Ramos (cell line): ENCODE results near the gene CNTN4.

ENCODE experiments used
- in situ Hi-C: fragments of 300-500 bp; cut with MboI; formaldehyde crosslinking; loops from one replicate; pipeline ENCODE4 v1.14.3; 2022; ENCODE audit warnings: low sequenced_read_pairs; ENCODE audit not compliant: unreplicated experiment

Gene CNTN4

DNA sequence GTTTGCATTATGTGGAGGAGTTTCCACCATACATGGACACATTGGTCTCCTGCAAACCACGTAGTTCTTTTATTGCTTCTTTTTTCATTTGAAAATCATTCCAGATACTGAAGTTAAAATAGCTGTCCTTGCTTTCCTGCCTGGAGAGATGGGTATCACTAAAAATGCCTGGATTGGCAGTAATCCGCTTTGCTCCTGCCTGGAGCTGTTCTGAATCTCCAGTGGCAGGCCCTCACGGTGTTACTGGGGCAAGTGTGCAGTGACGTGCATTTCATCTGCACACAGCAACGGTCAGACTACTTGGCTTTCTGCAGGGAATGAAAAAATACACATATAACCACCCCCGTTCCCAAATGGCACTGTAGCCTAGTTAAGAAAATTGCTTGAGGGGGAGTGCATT is 738.6 kb downstream of the CNTN4 start:
- in situ Hi-C loops, result no loop called here

DNA sequence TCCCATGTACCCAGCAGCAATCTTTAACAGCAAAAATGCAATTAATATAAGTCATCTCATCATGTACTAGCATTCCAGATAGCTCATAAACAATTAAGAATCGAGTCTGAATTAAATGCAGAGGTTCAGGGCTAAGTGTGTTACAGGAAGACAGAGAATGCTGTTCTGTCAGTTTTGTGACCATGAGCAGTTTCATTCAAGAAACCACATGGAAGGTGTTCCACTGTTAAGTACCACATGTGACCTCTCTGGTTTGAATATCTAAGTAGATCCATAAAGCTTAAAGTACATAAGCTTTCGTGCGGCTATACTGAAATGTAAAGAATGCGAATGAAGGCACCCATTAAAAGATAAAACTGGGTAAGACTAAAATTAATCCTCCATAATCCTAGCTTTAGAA is 739.2 kb downstream of the CNTN4 start:
- in situ Hi-C loops, result no loop called here

DNA sequence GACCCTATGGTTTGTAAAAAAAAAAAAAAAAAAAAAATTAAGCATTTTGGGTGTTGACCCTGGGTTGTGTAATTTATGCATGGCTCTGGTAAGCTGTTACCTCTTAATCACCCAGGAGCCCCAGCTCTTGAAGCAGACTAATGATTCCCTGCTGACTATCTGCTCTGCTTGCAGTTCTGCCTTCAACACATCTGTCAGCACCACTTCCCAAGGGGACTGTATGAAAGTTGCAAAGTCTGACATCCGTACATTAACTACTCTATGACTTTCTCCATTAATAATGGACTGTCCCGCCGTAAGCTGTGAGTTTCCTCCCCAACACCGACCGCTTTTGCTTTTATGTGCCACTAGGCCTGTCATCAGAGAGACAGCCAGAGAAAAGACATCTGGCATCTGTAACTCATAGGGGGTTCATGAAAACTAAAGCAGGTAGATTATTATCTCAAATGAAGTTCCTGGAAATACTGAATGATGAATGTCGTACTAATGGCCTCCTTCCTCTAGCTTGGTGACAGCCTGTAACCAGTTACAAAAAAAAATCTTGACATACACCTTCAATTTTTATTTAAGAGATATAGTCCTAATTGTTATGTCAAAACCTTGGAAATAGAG is 740.0 kb downstream of the CNTN4 start:
- in situ Hi-C loops, result no loop called here

DNA sequence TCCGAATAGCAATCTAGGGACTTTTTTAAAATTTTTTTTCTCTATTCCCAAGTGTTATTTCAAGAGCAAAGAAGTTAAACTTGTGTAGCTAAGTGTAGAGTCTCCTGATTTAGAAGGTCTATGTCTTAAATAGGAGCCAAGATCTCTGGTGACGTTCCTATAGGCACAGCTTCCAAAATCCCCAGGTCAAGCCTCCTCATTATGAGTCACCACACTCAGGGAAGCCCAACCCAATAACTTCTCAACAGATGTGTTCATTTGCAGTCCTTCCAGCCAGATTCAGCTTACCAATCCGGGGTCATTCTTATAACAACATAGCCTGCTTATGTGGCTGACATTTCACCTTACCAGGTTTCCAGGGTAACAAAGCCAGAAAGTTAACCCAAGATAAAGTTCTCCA is 741.2 kb downstream of the CNTN4 start:
- in situ Hi-C loops, result no loop called here

DNA sequence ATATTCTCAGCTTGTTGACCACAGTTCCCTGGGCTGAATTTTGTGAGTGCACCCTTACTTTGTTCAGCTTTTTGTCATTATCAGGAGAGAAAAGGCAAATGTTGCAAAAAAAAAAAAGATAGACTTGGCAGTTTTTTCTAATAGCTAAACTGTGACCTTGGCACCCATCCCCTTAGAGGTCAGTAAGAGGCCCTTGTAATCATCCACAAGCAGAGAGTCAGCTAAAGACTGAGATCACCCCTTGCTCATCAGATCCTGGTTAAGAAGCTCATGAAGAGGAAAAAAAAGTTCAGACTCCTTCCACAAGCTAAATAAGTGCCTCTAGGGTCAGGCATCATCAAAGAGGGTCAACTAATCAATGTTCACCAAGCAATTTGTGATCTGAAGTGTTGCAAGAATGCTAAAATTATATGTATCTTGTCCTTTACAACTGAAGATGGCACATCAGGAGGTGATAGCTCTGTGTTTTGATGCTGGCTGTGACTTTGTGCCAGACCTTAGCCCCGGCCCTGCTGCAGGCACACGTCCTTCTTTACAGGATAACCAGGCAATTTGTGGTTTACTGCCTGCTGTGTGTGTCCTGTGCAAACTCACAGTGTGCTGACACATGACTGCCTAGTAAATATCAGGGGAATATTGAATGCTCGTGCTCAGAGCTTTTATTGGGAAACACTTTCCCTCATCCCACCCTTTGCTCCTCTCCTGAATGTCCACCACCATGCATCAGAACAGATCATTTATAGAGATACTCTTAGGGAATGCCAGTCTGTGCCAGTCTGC is 748.6 kb downstream of the CNTN4 start:
- in situ Hi-C loops, result no loop called here

DNA sequence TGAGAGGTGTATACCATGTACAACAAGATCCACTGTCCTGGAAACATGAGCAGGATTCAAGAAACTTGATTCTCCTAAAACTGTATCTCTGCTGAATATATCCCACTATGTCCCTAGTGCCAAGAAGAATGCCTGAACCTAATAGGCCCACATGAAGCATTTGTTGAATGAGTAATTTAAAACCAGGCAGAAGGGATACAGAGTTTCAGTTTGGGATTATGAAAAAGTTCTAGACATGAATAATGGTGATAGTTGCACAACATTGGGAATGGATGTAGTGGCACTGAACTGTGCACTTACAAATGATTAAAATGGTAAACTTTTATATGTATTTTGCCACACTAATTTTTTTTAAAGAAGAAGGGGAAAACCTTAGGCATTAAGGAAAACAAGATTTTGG is 750.4 kb downstream of the CNTN4 start:
- in situ Hi-C loops, result no loop called here

DNA sequence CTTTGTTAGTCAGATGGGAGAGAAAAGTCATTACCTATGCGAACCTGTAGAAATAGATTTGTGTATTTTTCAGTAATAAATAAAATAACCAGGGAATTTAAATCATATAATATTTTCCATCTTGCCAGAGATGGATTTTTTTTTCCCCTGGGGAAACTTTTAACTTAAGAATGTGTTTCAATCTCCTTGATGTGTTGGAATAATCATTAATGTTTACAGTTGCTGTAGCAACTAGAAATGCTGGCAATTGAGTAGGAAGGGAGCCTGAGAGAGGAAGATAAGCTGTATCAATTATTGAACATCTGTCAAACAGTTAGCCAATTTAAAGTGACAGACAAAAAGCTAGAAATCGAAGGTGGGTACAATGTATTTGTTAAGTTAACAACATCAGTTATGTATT is 752.0 kb downstream of the CNTN4 start:
- in situ Hi-C loops, result no loop called here

DNA sequence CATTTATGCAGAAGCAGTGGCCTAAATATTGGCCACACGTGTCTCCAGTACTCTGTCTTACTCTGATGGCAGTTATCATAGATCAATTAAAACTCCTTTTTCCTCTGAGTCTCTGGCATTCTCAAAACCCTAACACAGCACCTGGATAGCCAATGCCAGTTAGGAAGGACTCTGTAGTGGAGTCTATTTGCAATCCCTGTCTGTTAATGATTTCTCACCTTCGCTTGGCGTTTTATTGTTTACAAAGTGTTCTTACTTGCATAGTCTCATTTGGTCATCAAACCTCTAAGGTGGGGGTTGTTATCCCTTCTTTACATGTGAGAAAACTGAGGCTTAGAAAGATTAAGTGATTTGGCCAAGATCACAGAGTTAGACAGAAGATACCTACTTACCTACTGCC is 752.7 kb downstream of the CNTN4 start:
- in situ Hi-C loops, result no loop called here

DNA sequence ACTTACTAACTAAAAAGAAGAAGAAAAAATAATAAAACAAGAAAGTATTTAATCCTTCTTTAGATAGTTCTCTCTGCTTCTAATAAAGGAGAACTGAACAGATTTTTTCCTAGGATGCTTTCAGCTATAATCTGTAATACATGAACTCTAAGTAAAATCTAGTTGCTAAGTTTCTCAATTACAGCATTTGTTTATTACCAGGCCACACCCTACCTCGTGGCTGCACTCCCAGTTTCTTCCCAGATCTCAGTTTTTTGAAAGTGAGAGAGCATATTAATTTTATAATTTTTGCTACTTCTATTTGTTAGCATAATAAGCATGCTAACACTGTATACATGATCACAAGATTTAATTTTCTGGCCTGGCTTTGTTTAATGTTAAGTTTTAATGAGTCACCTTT is 753.2 kb downstream of the CNTN4 start:
- in situ Hi-C loops, result no loop called here

DNA sequence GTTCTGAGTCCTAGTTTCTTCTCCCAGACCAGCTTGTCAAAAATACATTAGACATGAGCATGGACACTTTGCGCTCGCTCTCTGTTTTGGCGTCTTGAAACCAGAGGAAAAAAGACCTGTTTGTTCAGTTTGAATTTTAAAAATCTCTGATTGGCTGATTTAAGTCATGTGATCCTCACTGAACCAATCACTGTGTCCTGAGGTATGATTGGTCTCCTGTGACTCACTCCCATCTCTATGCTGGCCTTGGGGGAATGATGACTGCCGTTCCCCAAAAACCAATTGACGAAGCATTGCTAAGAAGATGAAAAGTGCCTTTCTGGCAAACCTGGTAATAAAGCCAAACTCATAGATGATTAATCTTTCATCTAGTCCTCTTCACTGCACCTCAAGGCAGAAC is 755.0 kb downstream of the CNTN4 start:
- in situ Hi-C loops, result no loop called here

DNA sequence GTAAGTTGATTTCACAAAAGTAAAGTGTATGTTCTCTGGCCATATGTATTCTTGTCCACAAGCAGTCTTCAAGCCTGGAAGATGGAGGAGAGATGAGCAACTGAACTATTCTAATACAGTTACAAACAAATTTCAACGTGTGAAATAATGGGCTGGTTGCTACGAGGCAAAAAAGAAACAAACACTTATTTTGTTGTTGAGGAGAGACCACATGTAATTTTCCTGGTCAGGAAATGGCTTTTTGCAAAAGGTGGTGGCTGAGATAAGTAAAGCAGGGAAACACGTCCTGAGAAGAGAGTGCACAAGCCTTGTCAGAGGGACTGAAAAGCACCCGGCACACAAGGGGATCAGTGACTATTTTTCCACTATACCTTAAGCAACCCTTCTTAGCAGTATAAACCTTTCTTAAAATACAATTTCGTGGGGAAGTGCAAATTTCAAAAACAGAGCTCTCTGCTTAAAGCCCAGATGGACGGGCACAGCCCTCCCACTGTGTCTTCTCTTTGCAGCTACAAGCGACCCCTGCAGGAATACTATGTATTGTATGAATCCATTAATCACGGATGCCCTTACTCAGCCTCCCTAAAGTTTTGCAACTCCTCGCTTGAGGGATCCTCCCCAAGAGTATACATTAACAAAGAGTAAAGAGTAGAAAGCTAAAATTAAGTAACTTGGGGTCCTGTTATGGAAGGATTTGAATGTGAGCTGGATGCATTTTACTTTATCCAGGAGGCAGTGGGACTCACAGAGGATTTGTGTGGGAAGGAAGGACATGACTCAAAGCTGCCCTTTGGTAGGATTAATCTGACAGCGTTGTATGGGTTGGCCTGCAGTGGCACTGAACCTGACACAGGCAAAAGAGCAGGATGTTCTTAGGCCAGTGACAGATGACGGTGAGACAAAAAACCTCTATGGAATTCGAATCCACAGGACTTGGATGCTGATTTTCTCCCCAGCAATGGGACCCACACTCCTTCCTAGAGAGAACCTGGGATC is 757.8 kb downstream of the CNTN4 start:
- in situ Hi-C loops, result no loop called here

DNA sequence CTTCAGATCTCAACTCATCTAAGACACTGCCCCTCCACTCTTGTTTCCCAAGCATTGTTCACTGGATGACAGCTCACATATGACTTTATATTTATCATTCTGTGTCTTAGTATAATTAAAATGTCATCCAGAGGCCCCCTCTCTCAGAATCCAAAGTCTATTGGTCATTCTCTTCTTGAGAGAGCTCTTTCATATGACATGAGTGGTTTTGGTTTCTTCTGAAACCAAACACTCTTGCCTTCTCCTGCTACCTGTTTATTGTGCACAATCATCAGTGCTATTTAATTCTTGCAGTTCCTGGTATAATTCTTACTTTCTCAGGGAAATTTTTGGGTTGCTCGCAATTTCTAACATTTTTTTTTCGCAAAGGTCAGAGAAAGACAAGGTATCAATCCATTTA is 762.0 kb downstream of the CNTN4 start:
- in situ Hi-C loops, result no loop called here

DNA sequence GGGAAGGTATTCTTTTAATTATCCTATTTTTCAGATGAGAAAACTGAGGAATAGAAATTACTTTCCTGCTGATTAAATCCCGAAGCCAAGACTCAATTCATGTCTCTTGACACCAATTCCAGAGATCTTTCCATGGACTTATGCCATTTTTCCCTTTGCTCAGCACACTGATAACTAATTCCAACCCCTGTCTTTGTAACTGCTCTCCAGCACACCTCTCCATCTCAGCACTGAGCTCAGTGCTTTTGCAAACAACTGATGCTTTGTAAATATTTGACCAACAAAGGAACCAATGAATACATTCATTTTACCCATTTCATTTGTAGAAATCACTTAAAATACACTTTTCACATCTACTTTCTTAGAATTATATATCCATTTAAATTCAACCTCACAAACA is 762.5 kb downstream of the CNTN4 start:
- in situ Hi-C loops, result no loop called here

DNA sequence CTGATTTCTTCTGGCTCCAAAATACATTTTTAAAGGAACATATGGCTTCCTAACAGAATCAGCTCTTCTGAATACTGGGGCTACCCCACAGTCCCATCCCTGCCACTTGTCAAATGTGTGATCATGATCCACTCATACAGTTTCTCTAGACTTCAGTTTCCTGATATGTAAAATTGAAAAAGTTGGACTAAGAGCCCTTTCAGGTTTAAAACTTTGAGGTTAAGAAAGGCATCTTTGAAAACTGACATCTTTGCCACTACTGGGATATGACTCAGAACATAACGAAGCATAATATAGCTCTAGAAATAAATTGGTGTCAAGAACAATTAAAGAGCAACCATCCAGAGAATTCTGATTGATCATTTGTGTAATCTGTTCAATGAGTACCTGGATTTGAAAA is 763.3 kb downstream of the CNTN4 start:
- in situ Hi-C loops, result no loop called here

DNA sequence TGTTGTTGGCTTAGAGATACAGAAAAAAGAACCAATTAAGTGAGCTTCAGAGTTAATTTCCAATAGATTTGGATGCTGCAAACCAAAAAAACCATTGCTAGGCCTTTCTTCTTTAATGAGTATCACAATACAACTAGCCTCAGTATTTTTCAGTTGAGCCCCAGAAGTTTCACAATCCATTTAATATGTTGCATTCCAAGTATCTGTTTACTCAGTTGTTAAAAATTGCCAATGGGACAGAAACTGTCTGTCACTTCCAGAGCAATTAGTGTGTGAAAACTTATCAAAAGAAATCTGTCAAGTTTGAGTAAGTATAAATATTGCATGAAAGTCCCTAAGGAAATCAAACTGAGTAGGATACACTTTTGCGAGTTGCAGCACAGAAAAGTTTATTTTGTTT is 763.7 kb downstream of the CNTN4 start:
- in situ Hi-C loops, result no loop called here

DNA sequence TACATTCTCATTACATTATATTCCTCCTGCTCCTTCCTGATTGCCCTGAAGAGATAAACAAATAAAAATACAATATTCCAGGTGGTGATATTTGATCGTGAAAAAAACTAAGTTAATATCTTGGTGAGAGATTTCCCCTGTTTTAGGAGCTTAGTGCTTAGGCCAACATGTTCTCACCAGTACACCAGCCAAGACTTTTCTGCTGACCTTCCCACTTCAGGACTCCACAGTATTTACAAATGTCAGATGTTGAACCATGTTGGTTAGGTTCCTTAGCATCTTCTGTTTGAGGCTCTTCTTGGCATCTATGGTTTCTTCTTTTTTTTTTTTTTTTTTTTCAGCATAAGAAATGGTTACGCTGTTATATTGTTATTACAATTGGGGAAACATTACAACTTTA is 764.5 kb downstream of the CNTN4 start:
- in situ Hi-C loops, result no loop called here

DNA sequence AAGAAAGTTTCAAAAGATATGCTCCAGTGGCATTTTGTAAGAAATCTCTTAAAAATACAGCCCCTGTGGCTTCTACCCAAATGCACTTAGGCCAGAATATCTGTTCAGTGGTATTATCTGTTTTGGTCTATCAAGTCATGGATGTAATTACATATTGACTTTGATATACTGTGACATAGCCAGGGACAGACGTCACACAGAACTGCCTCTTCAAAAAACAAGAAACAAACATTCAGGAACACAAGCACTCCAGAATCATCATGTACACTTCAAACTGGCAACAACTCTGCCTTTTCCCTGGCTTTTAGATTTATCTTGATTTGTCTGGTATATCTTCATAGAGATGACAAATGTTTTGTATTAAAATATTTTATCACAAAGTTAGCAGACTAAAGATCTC is 771.2 kb downstream of the CNTN4 start:
- in situ Hi-C loops, result no loop called here

DNA sequence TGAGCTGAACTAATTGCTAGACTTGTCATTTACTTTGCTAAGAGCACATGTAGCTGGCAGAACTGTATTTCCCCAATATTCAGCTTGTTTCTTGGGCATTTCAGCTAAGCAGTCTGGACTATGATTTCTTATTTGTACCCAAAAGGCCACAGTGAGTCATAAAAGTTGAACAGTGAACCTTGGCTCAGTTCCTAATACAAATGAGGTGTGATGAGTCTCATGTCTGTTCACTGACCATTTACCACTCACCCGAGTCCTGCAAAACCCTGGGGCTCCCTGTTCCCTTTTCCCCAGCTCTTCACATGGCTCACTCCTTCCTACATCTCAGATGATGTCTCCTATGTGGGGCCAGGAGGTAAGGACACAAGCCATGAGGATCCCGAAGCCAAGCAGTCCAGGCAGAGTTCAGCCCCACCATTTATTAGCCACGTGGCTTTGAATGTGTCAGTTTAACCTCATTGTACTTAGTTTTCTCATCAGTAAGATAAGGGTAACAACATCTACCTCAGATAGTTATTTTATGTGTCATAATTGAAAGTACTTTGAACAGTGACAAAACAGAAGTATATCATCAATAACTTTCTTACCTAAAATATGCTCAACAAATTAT is 772.2 kb downstream of the CNTN4 start:
- in situ Hi-C loops, result no loop called here

DNA sequence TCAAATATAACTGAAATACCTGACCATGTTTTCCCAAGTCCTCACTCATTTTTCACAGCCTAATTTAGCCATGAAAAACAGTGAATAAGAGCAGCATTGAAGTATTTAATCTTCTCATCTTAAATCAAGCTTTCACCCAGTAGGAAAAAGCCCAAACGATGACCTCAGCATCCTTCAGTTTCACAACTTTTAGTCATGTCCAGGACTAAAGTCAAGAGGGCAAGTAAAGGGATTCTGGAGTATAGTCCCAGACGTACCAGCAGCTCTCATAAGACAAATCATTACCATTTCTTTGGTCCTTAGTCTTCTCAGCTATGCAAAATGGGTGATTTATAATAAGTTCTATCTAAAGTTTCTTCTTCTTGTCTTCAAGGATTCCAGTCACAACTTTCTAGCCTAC is 774.2 kb downstream of the CNTN4 start:
- in situ Hi-C loops, result no loop called here

DNA sequence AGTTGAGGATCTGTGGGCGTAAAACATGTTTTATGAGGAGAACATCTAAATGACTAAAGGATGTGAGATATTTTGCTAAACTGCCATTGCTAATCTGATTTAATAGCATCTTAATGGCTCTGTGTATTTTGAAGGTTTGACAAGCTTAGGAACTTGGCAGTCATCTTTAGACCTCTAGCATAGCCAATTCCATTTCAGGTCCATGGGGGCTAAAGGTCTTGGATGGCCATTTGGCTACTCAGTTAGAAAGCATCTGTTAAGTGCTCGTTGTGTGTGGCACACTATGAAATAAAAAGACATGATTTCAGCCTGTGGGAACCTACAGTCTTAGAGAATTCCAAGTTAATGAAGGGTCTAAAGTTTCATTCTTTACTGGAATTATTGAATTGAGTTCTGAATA is 775.3 kb downstream of the CNTN4 start:
- in situ Hi-C loops, result no loop called here

DNA sequence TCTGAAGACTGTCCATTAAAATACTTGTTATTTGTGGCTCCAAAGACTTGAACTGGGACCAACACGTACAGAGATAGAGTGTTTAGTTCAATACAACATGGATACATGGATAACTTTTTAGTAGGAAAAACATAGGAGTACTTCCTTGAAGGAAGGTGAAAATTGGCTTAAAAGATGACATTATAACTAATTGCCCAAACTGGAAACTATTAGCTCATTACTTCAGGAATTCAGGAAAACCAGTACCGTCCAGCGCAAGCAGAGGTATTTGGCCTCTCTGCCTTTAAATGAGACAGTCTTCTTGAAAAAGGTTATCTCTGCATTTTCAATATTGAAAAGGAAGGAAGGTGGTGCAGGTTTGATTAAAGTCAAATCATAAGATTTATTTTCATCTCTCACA is 777.0 kb downstream of the CNTN4 start:
- in situ Hi-C loops, result no loop called here
